Measurements from ENCODE around the gene HCN4. TPM values are rescaled to one million over a fixed set of nuclear protein-coding genes. Genes with fewer than 3 reads are reported as not detected.

HCN4 gene
- total RNA-seq, 1 experiment from 2014 or later, result 0.29 TPM

DNA sequence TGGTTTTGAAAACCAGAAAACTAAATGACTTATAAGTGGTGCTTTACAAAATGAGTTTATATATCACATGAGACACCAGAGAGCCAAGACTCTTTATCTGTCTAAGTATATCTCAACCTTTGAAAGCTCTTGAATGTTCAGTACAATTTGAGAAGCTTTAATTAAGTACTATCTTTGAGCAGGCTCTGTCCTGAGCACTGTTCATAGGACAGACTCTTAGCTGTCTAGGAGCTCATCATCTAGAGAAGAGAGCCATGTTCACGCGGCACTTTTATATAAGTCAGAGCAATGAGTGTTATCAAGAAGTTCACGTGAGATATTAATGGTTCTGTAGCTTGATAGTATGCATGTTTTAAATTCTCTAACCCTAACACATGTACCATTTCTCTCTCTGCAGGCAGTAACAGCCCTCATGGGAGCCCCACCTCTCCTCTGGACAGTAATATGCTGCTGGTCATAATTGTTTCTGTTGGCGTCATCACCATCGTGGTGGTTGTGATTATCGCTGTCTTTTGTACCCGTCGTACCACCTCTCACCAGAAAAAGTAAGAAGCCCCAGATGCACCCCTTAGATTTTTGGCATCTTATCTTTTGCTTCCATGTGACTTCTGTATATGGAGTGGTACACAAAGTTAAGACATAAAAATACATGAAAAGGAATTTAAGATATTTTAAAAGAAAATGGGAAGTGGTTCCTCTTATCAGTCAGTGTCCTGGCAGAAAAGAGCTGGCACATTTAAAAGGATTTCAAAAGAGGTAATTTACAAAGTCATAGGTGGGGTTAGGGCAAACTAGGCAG lies 86.0 kb downstream of the HCN4 start:
- ChIA-PET CTCF (interaction anchor here (1.4 kb wide), 1 partner anchor 9 kb away, joined by 4 read pairs; no protein-coding TSS in a partner anchor), POLR2A (no interaction called here)
- Mint-ChIP-seq H3K27ac (ENCODE audit: unreplicated experiment) (no peak overlapping the region), H3K4me3 (ENCODE audit: unreplicated experiment) (no peak overlapping the region), H3K27me3 (ENCODE audit: insufficient read depth, unreplicated experiment) (no peaks in the 10 kb centered on the region), H3K36me3 (ENCODE audit: insufficient read depth, unreplicated experiment) (no peaks in the 10 kb centered on the region), H3K9me3 (ENCODE audit: unreplicated experiment) (no peaks in the 10 kb centered on the region), H3K4me1 (ENCODE audit: low read depth, unreplicated experiment) (no peaks in the 10 kb centered on the region)
- Histone ChIP-seq H3K36me3 (ENCODE audit: control insufficient read depth, insufficient read depth, low read length) (no peaks in the 10 kb centered on the region), H3K4me3 (ENCODE audit: low read depth, low read length) (no peak overlapping the region), H3K9me3 (no peaks in the 10 kb centered on the region), H3K4me1 (no peaks in the 10 kb centered on the region), H3K27me3 (replicated peaks; ENCODE audit: control insufficient read depth, insufficient read depth, low read length) (no peaks in the 10 kb centered on the region)
- intact Hi-C loops (cut with micrococcal nuclease; ENCODE audit: unreplicated experiment), result no loop called here
- no peak for DNase-seq
- TF ChIP-seq, protein P1, sequence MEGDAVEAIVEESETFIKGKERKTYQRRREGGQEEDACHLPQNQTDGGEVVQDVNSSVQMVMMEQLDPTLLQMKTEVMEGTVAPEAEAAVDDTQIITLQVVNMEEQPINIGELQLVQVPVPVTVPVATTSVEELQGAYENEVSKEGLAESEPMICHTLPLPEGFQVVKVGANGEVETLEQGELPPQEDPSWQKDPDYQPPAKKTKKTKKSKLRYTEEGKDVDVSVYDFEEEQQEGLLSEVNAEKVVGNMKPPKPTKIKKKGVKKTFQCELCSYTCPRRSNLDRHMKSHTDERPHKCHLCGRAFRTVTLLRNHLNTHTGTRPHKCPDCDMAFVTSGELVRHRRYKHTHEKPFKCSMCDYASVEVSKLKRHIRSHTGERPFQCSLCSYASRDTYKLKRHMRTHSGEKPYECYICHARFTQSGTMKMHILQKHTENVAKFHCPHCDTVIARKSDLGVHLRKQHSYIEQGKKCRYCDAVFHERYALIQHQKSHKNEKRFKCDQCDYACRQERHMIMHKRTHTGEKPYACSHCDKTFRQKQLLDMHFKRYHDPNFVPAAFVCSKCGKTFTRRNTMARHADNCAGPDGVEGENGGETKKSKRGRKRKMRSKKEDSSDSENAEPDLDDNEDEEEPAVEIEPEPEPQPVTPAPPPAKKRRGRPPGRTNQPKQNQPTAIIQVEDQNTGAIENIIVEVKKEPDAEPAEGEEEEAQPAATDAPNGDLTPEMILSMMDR (IDR thresholded peaks at IDR 0.05; ENCODE audit: insufficient read depth in 1 of 2, low read depth in 1 of 2, low read length in 1 of 2, severe bottlenecking in 1 of 2, unreplicated experiment in 1 of 2), result no peak
- no TSS peak for BruUV-seq (replicated peaks)

DNA sequence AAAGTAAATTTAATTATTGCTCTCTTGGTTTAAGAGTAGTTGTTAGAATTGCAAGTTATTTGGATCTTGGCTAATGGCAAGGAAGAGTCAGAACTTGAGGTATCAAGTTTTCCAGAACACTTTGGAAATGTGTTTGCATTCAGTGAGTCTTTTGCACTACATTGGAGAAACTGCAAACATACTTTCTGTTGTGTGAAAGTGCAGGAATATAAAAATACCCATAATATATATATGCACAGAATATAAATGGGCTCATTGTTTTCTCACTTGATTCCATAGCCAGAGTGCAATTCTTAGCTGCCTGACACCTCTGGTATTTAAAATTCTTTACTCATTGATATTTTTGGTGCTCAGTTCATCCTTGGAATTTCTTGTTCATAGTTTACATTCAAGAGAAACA lies 92.9 kb downstream of the HCN4 start:
- POLR2A ChIA-PET, result no interaction called here
- intact Hi-C loops (cut with micrococcal nuclease; ENCODE audit: unreplicated experiment), result no loop called here
- H3K27ac Mint-ChIP-seq (ENCODE audit: unreplicated experiment), result no peak overlapping the region

DNA sequence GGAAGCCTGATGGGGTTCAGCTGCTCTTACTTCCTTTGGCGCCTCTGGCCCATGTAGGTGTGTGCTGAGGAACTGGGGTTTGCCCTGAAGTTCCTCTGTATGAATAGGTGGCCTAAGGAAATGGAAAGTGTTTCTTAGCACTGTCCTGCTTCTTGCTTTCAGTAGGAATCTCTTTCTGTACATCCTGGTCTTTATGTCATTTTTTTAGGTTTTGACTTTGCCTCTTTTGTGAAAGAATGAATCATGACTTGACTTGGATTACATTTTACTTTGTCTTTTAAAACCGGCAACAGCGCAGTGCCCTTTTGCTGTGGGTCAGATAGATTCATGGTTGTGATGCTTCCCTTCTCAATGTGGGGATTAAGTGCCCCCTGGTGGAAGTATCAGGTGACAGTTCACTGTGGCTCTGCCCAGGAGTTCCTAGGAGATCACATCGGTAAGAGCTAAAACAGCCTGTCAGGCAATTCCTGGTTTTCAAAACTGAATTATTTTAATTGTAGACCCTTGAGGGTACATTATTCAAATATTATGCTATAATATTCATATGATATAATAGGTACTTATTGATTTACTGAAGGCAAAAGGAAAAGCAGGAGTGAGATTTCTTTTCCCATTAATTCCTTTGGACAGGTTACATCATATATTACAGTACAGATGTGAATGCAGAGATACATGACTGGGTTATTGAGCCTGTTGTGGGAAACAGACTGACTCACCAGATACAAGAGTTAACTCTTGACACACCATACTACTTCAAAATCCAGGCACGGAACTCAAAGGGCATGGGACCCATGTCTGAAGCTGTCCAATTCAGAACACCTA lies 95.4 kb downstream of the HCN4 start:
- POLR2A ChIA-PET, result no interaction called here
- intact Hi-C loops (cut with micrococcal nuclease; ENCODE audit: unreplicated experiment), result loop anchor here (1.0 kb wide), 1 partner anchor 32 kb away; no protein-coding TSS in a partner anchor
- no peaks in the 10 kb centered on the region for H3K27me3 Mint-ChIP-seq (ENCODE audit: insufficient read depth, unreplicated experiment)
- peak; percentile 43 to 54 for DNase-seq
- no peak overlapping the region for H3K27ac Mint-ChIP-seq (ENCODE audit: unreplicated experiment)
- Histone ChIP-seq H3K36me3 (ENCODE audit: control insufficient read depth, insufficient read depth, low read length) (no peaks in the 10 kb centered on the region), H3K27me3 (replicated peaks; ENCODE audit: control insufficient read depth, insufficient read depth, low read length) (no peaks in the 10 kb centered on the region), H3K4me1 (no peaks in the 10 kb centered on the region), H3K4me3 (ENCODE audit: low read depth, low read length) (no peak overlapping the region), H3K9me3 (no peaks in the 10 kb centered on the region)
- no TSS peak for BruUV-seq (replicated peaks)
- H3K4me3 Mint-ChIP-seq (ENCODE audit: unreplicated experiment), result no peak overlapping the region
- CTCF ChIA-PET, result interaction anchor here (0.6 to 1.9 kb wide), 4 partner anchors 9 to 176 kb away, joined by 3 to 14 read pairs (median 4); no protein-coding TSS in a partner anchor
- H3K9me3 Mint-ChIP-seq (ENCODE audit: unreplicated experiment), result no peaks in the 10 kb centered on the region
- H3K36me3 Mint-ChIP-seq (ENCODE audit: insufficient read depth, unreplicated experiment), result no peaks in the 10 kb centered on the region
- TF ChIP-seq, protein P1 (IDR thresholded peaks at IDR 0.05; ENCODE audit: insufficient read depth in 1 of 2, low read depth in 1 of 2, low read length in 1 of 2, severe bottlenecking in 1 of 2, unreplicated experiment in 1 of 2), result peak; percentile 63 to 69
- H3K4me1 Mint-ChIP-seq (ENCODE audit: low read depth, unreplicated experiment), result no peaks in the 10 kb centered on the region

More for the DNA sequence above, 92.9 kb downstream of the HCN4 start:
- TF ChIP-seq, protein P1 (IDR thresholded peaks at IDR 0.05; ENCODE audit: insufficient read depth in 1 of 2, low read depth in 1 of 2, low read length in 1 of 2, severe bottlenecking in 1 of 2, unreplicated experiment in 1 of 2), result no peak
- Mint-ChIP-seq H3K4me1 (ENCODE audit: low read depth, unreplicated experiment) (no peaks in the 10 kb centered on the region), H3K4me3 (ENCODE audit: unreplicated experiment) (no peak overlapping the region), H3K27me3 (ENCODE audit: insufficient read depth, unreplicated experiment) (no peaks in the 10 kb centered on the region), H3K9me3 (ENCODE audit: unreplicated experiment) (no peaks in the 10 kb centered on the region), H3K36me3 (ENCODE audit: insufficient read depth, unreplicated experiment) (no peaks in the 10 kb centered on the region)
- no peaks in the 10 kb centered on the region for H3K36me3 ChIP-seq (ENCODE audit: control insufficient read depth, insufficient read depth, low read length)
- H3K9me3 ChIP-seq, result no peaks in the 10 kb centered on the region
- no peak for DNase-seq
- no peak overlapping the region for H3K4me3 ChIP-seq (ENCODE audit: low read depth, low read length)
- no peaks in the 10 kb centered on the region for H3K4me1 ChIP-seq
- CTCF ChIA-PET, result no interaction called here
- no peaks in the 10 kb centered on the region for H3K27me3 ChIP-seq (replicated peaks; ENCODE audit: control insufficient read depth, insufficient read depth, low read length)
- no TSS peak for BruUV-seq (replicated peaks)
